Neural progenitor cell (in vitro differentiated cells): ENCODE results near the gene ZNF28. TPM values are rescaled to one million over a fixed set of nuclear protein-coding genes. Genes with fewer than 3 reads are reported as not detected.
A peak's percentile ranks its signal among the peaks of the same experiment; 100 is the strongest.
"Not testable (repeated sequence)": the region's sequence is repeated elsewhere in the genome, so short reads cannot be mapped to it uniquely, and the experiment has no call there.

Experiments used
- DNase-seq: peaks from one replicate; pipeline ENCODE4 v3.0.0-alpha.2; 2016; ENCODE audit warnings: low spot score
- H2AFZ ChIP-seq: fragments of 200-600 bp; sonication (generic); replicated peaks from 2 replicates; pipeline ENCODE4 v1.6.1; 2016; ENCODE audit warnings: antibody characterized with exemption
- H3F3A ChIP-seq: fragments of 200-600 bp; sonication (generic); 2 replicates; pipeline ENCODE4 v1.6.1; 2016; ENCODE audit warnings: antibody characterized with exemption, low read depth
- H3K27ac ChIP-seq: fragments of 200-600 bp; sonication (generic); 2 replicates; pipeline ENCODE4 v1.5.1; 2016; ENCODE audit warnings: mild to moderate bottlenecking
- H3K27me3 ChIP-seq: fragments of 200-600 bp; sonication (generic); 2 replicates; pipeline ENCODE4 v1.6.1; 2016; ENCODE audit warnings: mild to moderate bottlenecking, moderate library complexity
- H3K36me3 ChIP-seq: fragments of 200-600 bp; sonication (generic); 2 replicates; pipeline ENCODE4 v1.5.1; 2016
- H3K4me1 ChIP-seq: fragments of 200-600 bp; sonication (generic); 2 replicates; pipeline ENCODE4 v1.6.1; 2016; ENCODE audit warnings: mixed run types
- H3K4me2 ChIP-seq: fragments of 200-600 bp; sonication (generic); 2 replicates; pipeline ENCODE4 v1.6.1; 2016
- H3K4me3 ChIP-seq: fragments of 200-600 bp; sonication (generic); 2 replicates; pipeline ENCODE4 v1.5.1; 2016
- H3K79me2 ChIP-seq: fragments of 200-600 bp; sonication (generic); 2 replicates; pipeline ENCODE4 v1.6.1; 2016; ENCODE audit warnings: low read depth
- H3K9ac ChIP-seq: fragments of 200-600 bp; sonication (generic); 2 replicates; pipeline ENCODE4 v1.6.1; 2016
- H3K9me3 ChIP-seq: fragments of 200-600 bp; sonication (generic); 2 replicates; pipeline ENCODE4 v1.5.1; 2016; ENCODE audit warnings: low read depth
- H4K20me1 ChIP-seq: fragments of 200-600 bp; sonication (generic); 2 replicates; pipeline ENCODE4 v1.6.1; 2016; ENCODE audit warnings: low read depth
- H3K27ac Mint-ChIP-seq: 3 replicates; pipeline ENCODE4 v1.8.0; 2021; ENCODE audit warnings: mixed read lengths
- H3K27me3 Mint-ChIP-seq: 2 replicates; pipeline ENCODE4 v1.8.0; 2022; ENCODE audit warnings: low read depth, mild to moderate bottlenecking, inconsistent platforms, moderate library complexity, mixed read lengths; ENCODE audit not compliant: insufficient read depth
- H3K36me3 Mint-ChIP-seq: 3 replicates; pipeline ENCODE4 v1.8.0; 2021; ENCODE audit warnings: mixed read lengths
- H3K4me1 Mint-ChIP-seq: 3 replicates; pipeline ENCODE4 v1.8.0; 2021; ENCODE audit warnings: mixed read lengths
- H3K4me3 Mint-ChIP-seq: 3 replicates; pipeline ENCODE4 v1.8.0; 2021; ENCODE audit warnings: mild to moderate bottlenecking, moderate library complexity, mixed read lengths
- H3K9me3 Mint-ChIP-seq: 3 replicates; pipeline ENCODE4 v1.8.0; 2020; ENCODE audit warnings: mixed read lengths
- EZH2 ChIP-seq: fragments of 200-600 bp; sonication (generic); IDR thresholded peaks from 2 replicates; pipeline ENCODE4 v1.6.1; 2017; ENCODE audit warnings: antibody characterized with exemption, mild to moderate bottlenecking, moderate library complexity
- EZH2phosphoT487 ChIP-seq: fragments of 200-600 bp; sonication (generic); IDR thresholded peaks from 2 replicates; pipeline ENCODE4 v1.6.1; 2017; ENCODE audit warnings: antibody characterized with exemption
- total RNA-seq: library from RNA; depleted of rRNA; stranded (reverse); fragments of >200 nt; gene quantifications from 2 replicates; pipeline ENCODE4 v1.2.3, GENCODE V29; 2015; ENCODE audit warnings: low replicate concordance
- TF ChIP-seq, protein P1 (sequence below): fragments of 200-600 bp; sonication (generic); IDR thresholded peaks from 2 replicates; pipeline ENCODE4 v1.5.1; 2017; ENCODE audit warnings: antibody characterized with exemption, mild to moderate bottlenecking

ZNF28 gene
- total RNA-seq, 1 donor from 2014 or later, result 37.6 TPM

DNA sequence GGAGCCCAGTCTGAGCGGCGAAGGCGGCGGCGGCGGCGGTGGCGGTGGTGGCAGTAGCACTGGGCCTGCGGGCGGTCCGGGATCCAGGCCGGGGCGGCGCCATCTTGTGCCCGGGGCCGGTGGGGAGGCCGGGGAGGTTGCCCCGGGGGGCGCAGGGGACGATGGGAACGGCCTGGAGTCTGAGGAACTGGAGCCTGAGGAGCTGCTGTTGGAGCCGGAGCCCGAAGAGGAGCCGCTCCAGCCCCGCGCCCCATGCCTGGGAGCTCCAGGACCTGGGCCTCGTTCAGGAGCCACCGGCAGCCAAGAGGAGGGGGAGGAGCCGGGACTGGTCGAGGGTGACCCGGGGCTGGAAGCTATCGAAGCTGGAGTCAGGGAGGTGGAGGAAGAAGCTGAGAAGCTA is 11.6 kb downstream of the ZNF28 start:
- no peak overlapping the region for H3K9ac ChIP-seq
- Mint-ChIP-seq H3K9me3 (peaks cover 39% of the 10 kb centered on the region), H3K4me1 (no peaks in the 10 kb centered on the region), H3K27me3 (peaks cover 2% of the 10 kb centered on the region), H3K27ac (no peak overlapping the region), H3K36me3 (peaks cover 47% of the 10 kb centered on the region), H3K4me3 (no peak overlapping the region)
- H3K9me3 ChIP-seq, result no peaks in the 10 kb centered on the region
- no peak for TF ChIP-seq EZH2
- no peak for TF ChIP-seq EZH2phosphoT487
- TF ChIP-seq, protein P1, sequence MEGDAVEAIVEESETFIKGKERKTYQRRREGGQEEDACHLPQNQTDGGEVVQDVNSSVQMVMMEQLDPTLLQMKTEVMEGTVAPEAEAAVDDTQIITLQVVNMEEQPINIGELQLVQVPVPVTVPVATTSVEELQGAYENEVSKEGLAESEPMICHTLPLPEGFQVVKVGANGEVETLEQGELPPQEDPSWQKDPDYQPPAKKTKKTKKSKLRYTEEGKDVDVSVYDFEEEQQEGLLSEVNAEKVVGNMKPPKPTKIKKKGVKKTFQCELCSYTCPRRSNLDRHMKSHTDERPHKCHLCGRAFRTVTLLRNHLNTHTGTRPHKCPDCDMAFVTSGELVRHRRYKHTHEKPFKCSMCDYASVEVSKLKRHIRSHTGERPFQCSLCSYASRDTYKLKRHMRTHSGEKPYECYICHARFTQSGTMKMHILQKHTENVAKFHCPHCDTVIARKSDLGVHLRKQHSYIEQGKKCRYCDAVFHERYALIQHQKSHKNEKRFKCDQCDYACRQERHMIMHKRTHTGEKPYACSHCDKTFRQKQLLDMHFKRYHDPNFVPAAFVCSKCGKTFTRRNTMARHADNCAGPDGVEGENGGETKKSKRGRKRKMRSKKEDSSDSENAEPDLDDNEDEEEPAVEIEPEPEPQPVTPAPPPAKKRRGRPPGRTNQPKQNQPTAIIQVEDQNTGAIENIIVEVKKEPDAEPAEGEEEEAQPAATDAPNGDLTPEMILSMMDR, result no peak
- H3K36me3 ChIP-seq, result no peaks in the 10 kb centered on the region
- H2AFZ ChIP-seq, result no peak overlapping the region
- no peaks in the 10 kb centered on the region for H4K20me1 ChIP-seq
- H3K79me2 ChIP-seq, result no peaks in the 10 kb centered on the region
- no peaks in the 10 kb centered on the region for H3K27me3 ChIP-seq
- H3K4me1 ChIP-seq, result no peaks in the 10 kb centered on the region
- no peak overlapping the region for H3K27ac ChIP-seq
- no peaks in the 10 kb centered on the region for H3F3A ChIP-seq
- no peak for DNase-seq
- H3K4me3 ChIP-seq, result no peak overlapping the region
- H3K4me2 ChIP-seq, result no peak overlapping the region

DNA sequence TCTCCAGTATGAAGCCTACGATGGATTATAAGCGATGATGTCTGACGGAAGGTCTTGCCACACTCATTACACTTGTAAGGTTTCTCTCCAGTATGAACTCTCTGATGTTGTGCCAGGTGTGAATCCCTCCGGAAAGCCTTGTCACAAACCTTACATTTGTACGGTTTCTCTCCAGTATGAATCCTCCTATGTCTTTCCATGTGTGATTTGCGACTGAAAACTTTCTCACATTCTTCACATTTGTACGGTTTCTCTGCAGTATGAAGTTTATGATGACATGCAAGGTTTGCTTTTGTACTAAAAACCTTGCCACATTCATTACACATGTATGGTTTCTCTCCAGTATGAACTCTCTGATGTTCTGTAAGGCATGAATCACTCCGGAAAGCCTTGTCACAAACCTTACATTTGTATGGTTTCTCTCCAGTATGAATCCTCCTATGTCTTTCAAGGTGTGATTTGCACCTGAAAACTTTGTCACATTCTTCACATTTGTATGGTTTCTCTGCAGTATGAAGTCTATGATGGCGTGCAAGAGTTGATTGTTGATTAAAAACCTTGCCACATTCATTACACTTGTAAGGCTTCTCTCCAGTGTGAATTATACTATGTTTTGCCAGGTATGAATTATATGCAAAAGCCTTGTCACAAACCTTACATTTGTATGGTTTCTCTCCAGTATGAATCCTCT is 21.3 kb downstream of the ZNF28 start:
- not testable (repeated sequence) for H3K4me2 ChIP-seq, H3F3A ChIP-seq, DNase-seq, H3K79me2 ChIP-seq, H3K9ac ChIP-seq, H3K4me1 Mint-ChIP-seq, H3K27ac ChIP-seq, H3K27ac Mint-ChIP-seq, H3K4me3 Mint-ChIP-seq, H3K27me3 Mint-ChIP-seq, H2AFZ ChIP-seq, H3K27me3 ChIP-seq, H3K4me3 ChIP-seq, H4K20me1 ChIP-seq, H3K4me1 ChIP-seq
- Histone ChIP-seq H3K36me3 (peaks cover 32% of the 10 kb centered on the region), H3K9me3 (peaks cover 20% of the 10 kb centered on the region)
- Mint-ChIP-seq H3K9me3 (peaks cover 79% of the 10 kb centered on the region), H3K36me3 (peaks cover 67% of the 10 kb centered on the region)

DNA sequence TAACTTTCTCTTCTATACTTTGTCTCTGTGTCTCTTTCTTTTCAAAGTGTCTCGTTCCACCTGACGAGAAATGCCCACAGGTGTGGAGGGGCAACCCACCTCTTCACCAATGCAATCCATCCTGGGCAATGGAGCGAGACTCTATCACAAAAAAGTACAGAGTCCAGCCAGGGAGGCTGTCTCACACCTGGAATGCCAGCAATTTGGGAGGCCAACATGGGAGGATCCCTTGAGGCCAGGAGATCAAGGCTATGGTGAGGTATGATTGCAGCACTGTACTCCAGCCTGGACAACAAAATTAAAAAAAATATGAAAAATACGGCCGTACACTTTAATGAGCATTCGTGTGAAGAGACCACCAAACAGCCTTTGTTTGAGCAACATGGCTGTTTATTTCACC is 32.0 kb downstream of the ZNF28 start:
- Histone ChIP-seq H3K4me3 (no peak overlapping the region), H3K36me3 (no peaks in the 10 kb centered on the region), H3K9me3 (no peaks in the 10 kb centered on the region), H3K4me1 (no peaks in the 10 kb centered on the region), H3K79me2 (no peaks in the 10 kb centered on the region), H4K20me1 (no peaks in the 10 kb centered on the region), H3K9ac (no peak overlapping the region), H3K4me2 (no peak overlapping the region), H3F3A (peaks cover 9% of the 10 kb centered on the region), H2AFZ (no peak overlapping the region), H3K27me3 (peaks cover 44% of the 10 kb centered on the region), H3K27ac (no peak overlapping the region)
- Mint-ChIP-seq H3K4me3 (no peak overlapping the region), H3K4me1 (peaks cover 6% of the 10 kb centered on the region), H3K9me3 (peaks cover 46% of the 10 kb centered on the region), H3K27me3 (peaks cover 16% of the 10 kb centered on the region), H3K36me3 (no peaks in the 10 kb centered on the region), H3K27ac (no peak overlapping the region)
- TF ChIP-seq EZH2, result no peak
- TF ChIP-seq, protein P1, result no peak
- no peak for TF ChIP-seq EZH2phosphoT487
- no peak for DNase-seq

DNA sequence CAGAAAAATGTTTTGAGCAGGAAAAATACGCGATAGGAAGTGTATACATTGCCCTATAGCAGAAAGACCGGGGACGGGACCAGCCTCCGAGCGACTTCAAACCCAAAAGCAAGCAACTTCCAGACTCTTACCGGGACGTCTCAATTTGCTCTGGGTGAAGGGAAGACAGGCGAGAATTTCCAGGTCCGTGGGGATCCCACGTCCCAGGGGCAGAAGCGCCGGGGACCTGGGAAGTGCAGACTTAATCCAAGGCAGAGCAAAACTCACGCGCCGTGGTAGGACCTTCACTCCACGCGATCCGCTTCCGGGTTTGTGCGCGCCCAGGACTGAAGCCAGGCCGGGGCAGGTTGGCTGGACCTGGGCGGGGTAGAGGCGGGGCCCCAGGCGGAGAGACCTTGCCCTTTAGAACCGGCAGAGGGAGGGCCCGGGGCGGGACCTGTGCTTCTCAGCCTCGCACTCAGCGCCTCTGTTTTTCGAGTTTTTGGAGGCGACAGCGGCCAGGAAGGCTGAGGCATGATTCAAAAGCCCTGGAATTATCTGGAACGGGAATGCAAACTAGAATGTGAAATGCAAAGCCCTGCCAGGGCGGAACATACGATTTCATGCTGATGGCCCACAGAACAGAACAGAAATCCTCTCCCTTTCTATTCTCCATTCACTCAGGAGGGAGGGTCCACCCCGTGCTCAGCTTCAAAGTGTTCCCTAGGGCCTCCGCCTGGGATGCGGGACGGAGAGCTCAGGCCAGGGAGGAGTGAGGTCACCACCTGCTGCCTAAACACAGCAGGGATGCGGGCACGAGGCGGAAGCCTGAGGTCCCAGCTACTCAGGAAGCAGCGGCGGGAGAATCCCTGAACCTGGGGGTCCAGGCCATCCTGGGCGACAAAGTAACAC is 34.7 kb downstream of the ZNF28 start, which contains the start of gene ZNF600:
Gene ZNF600 (minus strand): TSS at position 328 of the 891 bp plus-strand sequence. CDS start 7,903 bp downstream, outside the sequence.
- H3K79me2 ChIP-seq, H3K36me3 ChIP-seq, H3K9me3 ChIP-seq, H3F3A ChIP-seq, H3K4me1 ChIP-seq, H3K9ac ChIP-seq, H3K27ac ChIP-seq, H4K20me1 ChIP-seq, H3K27ac Mint-ChIP-seq, H3K4me1 Mint-ChIP-seq, H3K36me3 Mint-ChIP-seq: not testable (repeated sequence)
- H3K4me3 Mint-ChIP-seq, result peak within 1 kb of the TSS; percentile 88
- peaks cover 37% of the 10 kb centered on the region for H3K9me3 Mint-ChIP-seq
- peak; percentile 28 for TF ChIP-seq EZH2
- TF ChIP-seq, protein P1, result peak; percentile 18
- H3K27me3 Mint-ChIP-seq, result peaks cover 11% of the 10 kb centered on the region
- peak within 1 kb of the TSS; percentile 94 for H3K4me2 ChIP-seq
- DNase-seq, result peak; percentile 83
- H3K27me3 ChIP-seq, result peaks cover 45% of the 10 kb centered on the region
- peak within 1 kb of the TSS; percentile 82 for H3K4me3 ChIP-seq
- peak within 1 kb of the TSS; percentile 93 for H2AFZ ChIP-seq
